HCT116 (cell line): Measurements from ENCODE around the gene SETD1B. TPM values are rescaled to one million over a fixed set of nuclear protein-coding genes. Genes with fewer than 3 reads are reported as not detected.

Source experiments
- ATAC-seq: fragments of 200-7000 bp; cut with Tn5 transposase; 2 replicates; pipeline ENCODE4 v1.9.1; 2020; ENCODE audit warnings: mild to moderate bottlenecking, moderate library complexity
- BruUV-seq: library from RNA; stranded (reverse); fragments of 400-500 nt; replicated peaks from 2 replicates; lab custom pipeline; 2021; lab: Mats Ljungman, UMichigan
- CTCF ChIA-PET: fragments of 300-600 bp; sonication (Branson Sonifier 250); formaldehyde crosslinking; loops from one replicate; lab custom pipeline; 2021; ENCODE audit warnings: antibody characterized with exemption; lab: Charles Lee
- POLR2A ChIA-PET: fragments of 300-600, 350-600 bp; sonication (Branson Sonifier 250); formaldehyde crosslinking; loops from one replicate; lab custom pipeline; 2021; ENCODE audit warnings: antibody characterized with exemption; lab: Charles Lee
- RAD21 ChIA-PET, 2 experiments: fragments of 300-600 bp; sonication (Branson Sonifier 250); formaldehyde crosslinking; loops; one replicate each; lab custom pipeline; 2023; ENCODE audit warnings: low total read pairs in 2 of 2; ENCODE audit not compliant: uncharacterized antibody in 2 of 2, unreplicated experiment in 2 of 2, low non-redundant PET in 1 of 2; lab: Charles Lee
- DNase-seq: peaks from one replicate; pipeline ENCODE4 v3.0.0-alpha.2; 2010; ENCODE audit warnings: low read depth, low spot score
- H2AFZ ChIP-seq: fragments of 200-600 bp; shearing (Covaris generic), sonication (generic); 2 replicates; pipeline ENCODE4 v1.6.1; 2017; ENCODE audit warnings: low read depth, mixed run types, mixed read lengths, antibody characterized with exemption, low read length; ENCODE audit not compliant: poor library complexity, severe bottlenecking
- H3K27ac ChIP-seq: 2 replicates; pipeline ENCODE4 v1.5.1; 2012; ENCODE audit warnings: low read depth, low read length
- H3K27me3 ChIP-seq: fragments of 200-600 bp; sonication (generic); 2 replicates; pipeline ENCODE4 v1.6.1; 2016; ENCODE audit warnings: mixed run types, low read length, mixed read lengths; ENCODE audit not compliant: insufficient read depth
- H3K36me3 ChIP-seq, 2 experiments: fragments of 200-500 bp in 1 of 2; fragments of 200-600 bp in 1 of 2; sonication (Bioruptor generic) in 1 of 2; sonication (generic) in 1 of 2; 2 replicates each; pipeline versions ENCODE4 v1.5.1 to v1.6.1; 2014 to 2016; ENCODE audit warnings: low read length in 2 of 2, inconsistent platforms in 1 of 2, mixed read lengths in 1 of 2, mixed run types in 1 of 2; ENCODE audit not compliant: insufficient read depth in 2 of 2, control insufficient read depth in 1 of 2
- H3K4me1 ChIP-seq, 2 experiments: fragments of 200-600 bp in 1 of 2; sonication (generic) in 1 of 2; 2 replicates each; pipeline versions ENCODE4 v1.5.1 to v1.6.1; 2012 to 2017; ENCODE audit warnings: low read length in 2 of 2, inconsistent platforms in 1 of 2, mild to moderate bottlenecking in 1 of 2, mixed read lengths in 1 of 2, mixed run types in 1 of 2, moderate library complexity in 1 of 2; ENCODE audit not compliant: insufficient read depth in 2 of 2, control insufficient read depth in 1 of 2
- H3K4me2 ChIP-seq: fragments of 200-600 bp; sonication (generic); 2 replicates; pipeline ENCODE4 v1.6.1; 2017; ENCODE audit warnings: mixed run types, low read length, mixed read lengths
- H3K4me3 ChIP-seq, 2 experiments: fragments of 200-600 bp in 1 of 2; sonication (generic) in 1 of 2; replicated peaks in 1 of 2; 2 replicates each; pipeline ENCODE4 v1.5.1; 2011 to 2016; ENCODE audit warnings: low read length in 2 of 2, control low read depth in 1 of 2, low read depth in 1 of 2, mild to moderate bottlenecking in 1 of 2, mixed read lengths in 1 of 2, mixed run types in 1 of 2
- H3K79me2 ChIP-seq: fragments of 200-600 bp; sonication (generic); 2 replicates; pipeline ENCODE4 v1.6.1; 2017; ENCODE audit warnings: mild to moderate bottlenecking, mixed run types, low read length, moderate library complexity, mixed read lengths; ENCODE audit not compliant: insufficient read depth
- H3K9ac ChIP-seq: fragments of 200-600 bp; sonication (generic); 2 replicates; pipeline ENCODE4 v1.6.1; 2016; ENCODE audit warnings: low read length, mixed read lengths
- H3K9me2 ChIP-seq: fragments of 200-600 bp; sonication (generic), shearing (Covaris generic); 2 replicates; pipeline ENCODE4 v1.6.1; 2017; ENCODE audit warnings: mixed run types, mild to moderate bottlenecking, moderate library complexity; ENCODE audit not compliant: insufficient read depth
- H3K9me3 ChIP-seq, 2 experiments: fragments of 200-500 bp in 1 of 2; fragments of 200-600 bp in 1 of 2; sonication (Bioruptor generic) in 1 of 2; sonication (generic) in 1 of 2; 2 replicates each; pipeline ENCODE4 v1.6.1; 2014 to 2017; ENCODE audit warnings: low read length in 2 of 2, mixed read lengths in 2 of 2, inconsistent platforms in 1 of 2, low read depth in 1 of 2, mild to moderate bottlenecking in 1 of 2, mixed run types in 1 of 2, moderate library complexity in 1 of 2; ENCODE audit not compliant: control insufficient read depth in 1 of 2, insufficient read depth in 1 of 2
- H4K20me1 ChIP-seq: fragments of 200-600 bp; sonication (generic), shearing (Covaris generic); 2 replicates; pipeline ENCODE4 v1.6.1; 2017; ENCODE audit warnings: mixed run types, mild to moderate bottlenecking, moderate library complexity; ENCODE audit not compliant: insufficient read depth
- JUND ChIP-seq: IDR thresholded peaks from 2 replicates; pipeline ENCODE4 v1.6.1; 2012
- SP1 ChIP-seq: IDR thresholded peaks from 2 replicates; pipeline ENCODE4 v1.6.1; 2012; ENCODE audit warnings: low read depth
- intact Hi-C: fragments of 100-400 bp; cut with micrococcal nuclease; formaldehyde crosslinking; loops from 2 replicates; pipeline ENCODE4 v1.10.0; 2022
- total RNA-seq: library from RNA; stranded (reverse); gene quantifications from one replicate; pipeline ENCODE4 v1.2.1, GENCODE V29; 2021; ENCODE audit not compliant: unreplicated experiment
- TF ChIP-seq, protein P1 (sequence below): IDR thresholded peaks from 2 replicates; pipeline ENCODE4 v1.6.1; 2012

Gene SETD1B
- total RNA-seq, 1 experiment from 2014 or later, result 17.5 TPM

DNA sequence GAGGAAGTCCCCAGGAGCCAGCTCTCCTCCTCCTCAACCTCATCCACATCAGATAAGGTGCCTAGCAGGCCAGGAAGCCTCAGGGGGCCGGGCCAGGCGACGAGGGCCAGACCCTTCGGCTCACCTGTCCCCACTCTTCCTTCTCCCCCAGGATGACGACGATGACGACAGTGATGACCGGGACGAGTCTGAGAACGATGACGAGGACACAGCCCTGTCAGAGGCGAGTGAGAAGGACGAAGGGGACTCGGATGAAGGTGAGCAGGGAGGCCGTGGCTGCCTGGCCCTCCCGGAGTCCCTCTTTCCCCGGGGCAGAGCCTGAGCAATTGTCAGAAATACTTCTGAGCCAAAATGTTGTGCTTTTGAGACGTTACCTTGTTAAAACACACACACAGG lies 13.8 kb downstream of the SETD1B start:
- peaks cover 33 to 35% of the 10 kb centered on the region in 2 experiments; a peak in 3 of 4 replicates for H3K36me3 ChIP-seq

DNA sequence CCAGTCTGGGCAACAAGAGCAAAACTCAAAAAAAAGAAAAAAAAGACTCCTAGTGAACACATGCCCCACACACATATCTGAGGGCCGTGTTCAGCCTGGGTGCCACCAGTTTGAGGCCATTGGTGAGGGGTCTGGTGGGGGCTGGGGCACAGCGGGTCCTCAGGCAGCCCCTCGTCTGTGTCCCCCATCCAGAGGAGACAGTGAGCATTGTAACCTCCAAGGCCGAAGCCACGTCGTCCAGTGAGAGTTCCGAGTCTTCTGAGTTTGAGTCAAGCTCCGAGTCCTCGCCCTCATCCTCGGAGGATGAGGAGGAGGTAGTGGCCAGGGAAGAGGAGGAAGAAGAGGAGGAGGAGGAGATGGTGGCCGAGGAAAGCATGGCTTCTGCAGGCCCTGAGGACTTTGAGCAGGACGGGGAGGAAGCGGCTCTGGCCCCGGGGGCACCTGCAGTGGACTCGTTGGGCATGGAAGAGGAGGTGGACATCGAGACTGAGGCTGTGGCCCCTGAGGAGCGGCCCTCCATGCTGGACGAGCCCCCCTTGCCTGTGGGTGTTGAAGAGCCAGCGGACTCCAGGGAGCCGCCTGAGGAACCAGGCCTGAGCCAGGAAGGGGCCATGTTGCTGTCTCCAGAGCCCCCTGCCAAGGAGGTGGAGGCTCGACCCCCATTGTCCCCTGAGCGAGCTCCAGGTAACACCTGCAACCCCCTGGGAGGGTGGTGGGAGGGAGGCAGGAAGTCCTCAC lies 15.6 kb downstream of the SETD1B start:
- ChIA-PET POLR2A (no interaction called here), CTCF (no interaction called here), RAD21 (no interaction called here)
- DNase-seq (no peak), ATAC-seq (no peak)
- Histone ChIP-seq H3K27ac (no peak overlapping the region), H3K4me1 (no peaks in the 10 kb centered on the region), H3K9ac (no peak overlapping the region), H3K9me3 (no peaks in the 10 kb centered on the region), H3K9me2 (no peaks in the 10 kb centered on the region), H4K20me1 (no peaks in the 10 kb centered on the region), H3K4me2 (no peak overlapping the region), H3K79me2 (peaks cover 15% of the 10 kb centered on the region), H2AFZ (no peak overlapping the region), H3K36me3 (peaks cover 39 to 41% of the 10 kb centered on the region in 2 experiments; a peak in 3 of 4 replicates), H3K4me3 (no peak overlapping the region), H3K27me3 (no peaks in the 10 kb centered on the region)
- BruUV-seq, result no TSS peak
- intact Hi-C loops, result no loop called here
- no peak for TF ChIP-seq SP1

More for the DNA sequence above, 13.8 kb downstream of the SETD1B start:
- TF ChIP-seq, protein P1, sequence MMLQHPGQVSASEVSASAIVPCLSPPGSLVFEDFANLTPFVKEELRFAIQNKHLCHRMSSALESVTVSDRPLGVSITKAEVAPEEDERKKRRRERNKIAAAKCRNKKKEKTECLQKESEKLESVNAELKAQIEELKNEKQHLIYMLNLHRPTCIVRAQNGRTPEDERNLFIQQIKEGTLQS, result no peak
- no peak for TF ChIP-seq JUND
- RAD21 ChIA-PET, result no interaction called here
- BruUV-seq, result no TSS peak
- Histone ChIP-seq H3K4me2 (no peak overlapping the region), H4K20me1 (no peaks in the 10 kb centered on the region), H3K4me1 (peaks cover 0 to 6% of the 10 kb centered on the region in 2 experiments; a peak in 2 of 4 replicates), H3K9me3 (no peaks in the 10 kb centered on the region), H3K9ac (no peak overlapping the region), H3K4me3 (no peak overlapping the region), H3K9me2 (no peaks in the 10 kb centered on the region), H2AFZ (no peak overlapping the region), H3K27ac (no peak overlapping the region), H3K27me3 (no peaks in the 10 kb centered on the region), H3K79me2 (peaks cover 30% of the 10 kb centered on the region)
- CTCF ChIA-PET, result no interaction called here
- POLR2A ChIA-PET, result no interaction called here
- intact Hi-C loops, result no loop called here
- DNase-seq, result no peak
- ATAC-seq, result no peak
